Uterus (tissue), 2 donors: ENCODE results near the gene SLC4A5.

Experiments used
- CTCF ChIP-seq, 4 experiments: fragments of 200-600 bp in 2 of 4; fragments of 450-650 bp in 2 of 4; sonication (generic) in 2 of 4; IDR thresholded peaks; one replicate each; pipeline ENCODE4 v1.5.1; 2016 to 2019; ENCODE audit warnings: antibody characterized with exemption in 4 of 4, mild to moderate bottlenecking in 2 of 4, moderate library complexity in 1 of 4
- POLR2A ChIP-seq, 2 donors: fragments of 450-650 bp; IDR thresholded peaks; one replicate each; pipeline ENCODE4 v1.6.1; 2016; ENCODE audit warnings: antibody characterized with exemption in 2 of 2, mild to moderate bottlenecking in 1 of 2, moderate library complexity in 1 of 2

GRCh38 chr2:74313497-74313896 is 29.7 kb downstream of the SLC4A5 start:
- TF ChIP-seq CTCF (IDR thresholded peaks at IDR 0.05): no peak
- TF ChIP-seq POLR2A (IDR thresholded peaks at IDR 0.05): no peak
